Caco-2 (cell line): ENCODE data around the gene HSPA6. TPM values are rescaled to one million over a fixed set of nuclear protein-coding genes. Genes with fewer than 3 reads are reported as not detected.

Source experiments
- BruUV-seq: library from RNA; stranded (reverse); fragments of 400-500 nt; replicated peaks from 2 replicates; lab custom pipeline; 2021; lab: Mats Ljungman, UMichigan
- CTCF ChIA-PET: fragments of 300-600 bp; sonication (Branson Sonifier 250); formaldehyde crosslinking; loops from one replicate; lab custom pipeline; 2022; ENCODE audit warnings: antibody characterized with exemption; lab: Charles Lee
- POLR2A ChIA-PET: fragments of 300-600 bp; sonication (Branson Sonifier 250); formaldehyde crosslinking; loops from one replicate; lab custom pipeline; 2022; ENCODE audit warnings: antibody characterized with exemption; lab: Charles Lee
- DNase-seq, 2 experiments: peaks; one replicate each; pipeline versions ENCODE4 v3.0.0 to v3.0.0-alpha.2; 2020 to 2022
- H3K27me3 ChIP-seq: replicated peaks from 2 replicates; pipeline ENCODE4 v1.6.0; 2011; ENCODE audit warnings: low read length; ENCODE audit not compliant: control insufficient read depth, insufficient read depth
- H3K36me3 ChIP-seq: 2 replicates; pipeline ENCODE4 v1.5.1; 2011; ENCODE audit warnings: low read length; ENCODE audit not compliant: control insufficient read depth, insufficient read depth
- H3K4me1 ChIP-seq: fragments of 250-450 bp; sonication (Bioruptor Pico); 2 replicates; pipeline ENCODE4 v1.5.1; 2020; ENCODE audit warnings: mild to moderate bottlenecking
- H3K4me3 ChIP-seq: 2 replicates; pipeline ENCODE4 v1.5.1; 2011; ENCODE audit warnings: low read depth, mild to moderate bottlenecking, control low read depth, low read length
- H3K9me3 ChIP-seq: fragments of 250-450 bp; sonication (Bioruptor Pico); 2 replicates; pipeline ENCODE4 v1.5.1; 2020; ENCODE audit warnings: mild to moderate bottlenecking, moderate library complexity
- H3K27ac Mint-ChIP-seq: one replicate; pipeline ENCODE4 v1.8.0; 2022; ENCODE audit warnings: mixed read lengths; ENCODE audit not compliant: unreplicated experiment
- H3K27me3 Mint-ChIP-seq: one replicate; pipeline ENCODE4 v1.8.0; 2022; ENCODE audit warnings: mixed read lengths; ENCODE audit not compliant: insufficient read depth, unreplicated experiment
- H3K36me3 Mint-ChIP-seq: one replicate; pipeline ENCODE4 v1.8.0; 2022; ENCODE audit warnings: mild to moderate bottlenecking, mixed read lengths; ENCODE audit not compliant: insufficient read depth, unreplicated experiment
- H3K4me1 Mint-ChIP-seq: one replicate; pipeline ENCODE4 v1.8.0; 2022; ENCODE audit warnings: low read depth, mixed read lengths; ENCODE audit not compliant: unreplicated experiment
- H3K4me3 Mint-ChIP-seq: one replicate; pipeline ENCODE4 v1.8.0; 2022; ENCODE audit warnings: mild to moderate bottlenecking, moderate library complexity, mixed read lengths; ENCODE audit not compliant: unreplicated experiment
- H3K9me3 Mint-ChIP-seq: one replicate; pipeline ENCODE4 v1.8.0; 2022; ENCODE audit warnings: mixed read lengths; ENCODE audit not compliant: unreplicated experiment
- intact Hi-C: fragments of 100-400 bp; cut with micrococcal nuclease; formaldehyde crosslinking; loops from one replicate; pipeline ENCODE4 v1.10.0; 2022; ENCODE audit not compliant: unreplicated experiment
- total RNA-seq: library from RNA; stranded (reverse); gene quantifications from 2 replicates; pipeline ENCODE4 v1.2.3, GENCODE V29; 2022
- TF ChIP-seq, protein P1 (sequence below), 2 experiments: fragments of 200-600 bp in 1 of 2; IDR thresholded peaks; 1 replicate in 1 of 2; 2 replicates in 1 of 2; pipeline versions ENCODE4 v1.5.1 to v1.8.0; 2011 to 2022; ENCODE audit warnings: antibody characterized with exemption in 1 of 2, control low read depth in 1 of 2, inconsistent platforms in 1 of 2, low read depth in 1 of 2, low read length in 1 of 2, mild to moderate bottlenecking in 1 of 2, moderate library complexity in 1 of 2; ENCODE audit not compliant: insufficient read depth in 1 of 2, severe bottlenecking in 1 of 2, unreplicated experiment in 1 of 2

HSPA6 gene
- total RNA-seq, 1 experiment from 2014 or later, result 0.32 TPM

DNA sequence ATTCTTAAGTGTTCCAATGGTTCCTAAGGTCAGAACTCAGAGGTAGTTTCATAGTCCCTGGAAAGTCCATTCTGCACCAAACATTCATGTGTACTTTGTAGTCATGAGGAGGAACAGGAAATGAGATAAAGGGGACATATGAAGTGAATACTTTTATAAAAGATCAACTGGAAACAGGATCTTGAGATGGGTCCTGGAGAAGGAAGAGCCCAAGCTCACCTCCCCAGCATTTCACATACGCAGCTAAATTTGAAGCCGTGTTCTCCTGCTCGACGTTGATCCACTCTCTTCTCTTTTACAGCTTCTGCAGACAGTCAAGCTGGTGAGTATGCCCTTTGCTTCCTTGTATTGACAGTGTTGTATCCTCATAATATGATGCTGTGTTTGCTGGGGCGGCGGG is 18.7 kb upstream of the HSPA6 start:
- BruUV-seq, result no TSS peak
- Mint-ChIP-seq H3K4me3 (no peak overlapping the region), H3K27me3 (no peaks in the 10 kb centered on the region), H3K9me3 (no peaks in the 10 kb centered on the region), H3K4me1 (no peaks in the 10 kb centered on the region), H3K36me3 (no peaks in the 10 kb centered on the region), H3K27ac (no peak overlapping the region)
- ChIA-PET POLR2A (no interaction called here), CTCF (no interaction called here)
- no peak for DNase-seq
- no peaks in the 10 kb centered on the region for H3K4me1 ChIP-seq
- intact Hi-C loops, result no loop called here
- no peaks in the 10 kb centered on the region for H3K9me3 ChIP-seq
- no peaks in the 10 kb centered on the region for H3K27me3 ChIP-seq
- TF ChIP-seq, protein P1, sequence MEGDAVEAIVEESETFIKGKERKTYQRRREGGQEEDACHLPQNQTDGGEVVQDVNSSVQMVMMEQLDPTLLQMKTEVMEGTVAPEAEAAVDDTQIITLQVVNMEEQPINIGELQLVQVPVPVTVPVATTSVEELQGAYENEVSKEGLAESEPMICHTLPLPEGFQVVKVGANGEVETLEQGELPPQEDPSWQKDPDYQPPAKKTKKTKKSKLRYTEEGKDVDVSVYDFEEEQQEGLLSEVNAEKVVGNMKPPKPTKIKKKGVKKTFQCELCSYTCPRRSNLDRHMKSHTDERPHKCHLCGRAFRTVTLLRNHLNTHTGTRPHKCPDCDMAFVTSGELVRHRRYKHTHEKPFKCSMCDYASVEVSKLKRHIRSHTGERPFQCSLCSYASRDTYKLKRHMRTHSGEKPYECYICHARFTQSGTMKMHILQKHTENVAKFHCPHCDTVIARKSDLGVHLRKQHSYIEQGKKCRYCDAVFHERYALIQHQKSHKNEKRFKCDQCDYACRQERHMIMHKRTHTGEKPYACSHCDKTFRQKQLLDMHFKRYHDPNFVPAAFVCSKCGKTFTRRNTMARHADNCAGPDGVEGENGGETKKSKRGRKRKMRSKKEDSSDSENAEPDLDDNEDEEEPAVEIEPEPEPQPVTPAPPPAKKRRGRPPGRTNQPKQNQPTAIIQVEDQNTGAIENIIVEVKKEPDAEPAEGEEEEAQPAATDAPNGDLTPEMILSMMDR (IDR thresholded peaks at IDR 0.05; ENCODE audit: insufficient read depth in 1 of 2, low read depth in 1 of 2, low read length in 1 of 2, severe bottlenecking in 1 of 2, unreplicated experiment in 1 of 2), result no peak
- no peaks in the 10 kb centered on the region for H3K36me3 ChIP-seq
- no peak overlapping the region for H3K4me3 ChIP-seq

GRCh38 chr1:161506336-161507223 is 17.8 kb upstream of the HSPA6 start:
- no peaks in the 10 kb centered on the region for H3K4me1 ChIP-seq
- intact Hi-C loops, result no loop called here
- no peaks in the 10 kb centered on the region for H3K4me1 Mint-ChIP-seq
- no peak for DNase-seq
- H3K9me3 ChIP-seq, result no peaks in the 10 kb centered on the region
- H3K4me3 Mint-ChIP-seq, result no peak overlapping the region
- no TSS peak for BruUV-seq
- no peak overlapping the region for H3K4me3 ChIP-seq
- TF ChIP-seq, protein P1 (IDR thresholded peaks at IDR 0.05; ENCODE audit: insufficient read depth in 1 of 2, low read depth in 1 of 2, low read length in 1 of 2, severe bottlenecking in 1 of 2, unreplicated experiment in 1 of 2), result no peak
- no peaks in the 10 kb centered on the region for H3K27me3 ChIP-seq
- ChIA-PET CTCF (no interaction called here), POLR2A (no interaction called here)
- no peaks in the 10 kb centered on the region for H3K27me3 Mint-ChIP-seq
- no peaks in the 10 kb centered on the region for H3K36me3 Mint-ChIP-seq
- H3K9me3 Mint-ChIP-seq, result no peaks in the 10 kb centered on the region
- H3K36me3 ChIP-seq, result no peaks in the 10 kb centered on the region
- H3K27ac Mint-ChIP-seq, result no peak overlapping the region

DNA sequence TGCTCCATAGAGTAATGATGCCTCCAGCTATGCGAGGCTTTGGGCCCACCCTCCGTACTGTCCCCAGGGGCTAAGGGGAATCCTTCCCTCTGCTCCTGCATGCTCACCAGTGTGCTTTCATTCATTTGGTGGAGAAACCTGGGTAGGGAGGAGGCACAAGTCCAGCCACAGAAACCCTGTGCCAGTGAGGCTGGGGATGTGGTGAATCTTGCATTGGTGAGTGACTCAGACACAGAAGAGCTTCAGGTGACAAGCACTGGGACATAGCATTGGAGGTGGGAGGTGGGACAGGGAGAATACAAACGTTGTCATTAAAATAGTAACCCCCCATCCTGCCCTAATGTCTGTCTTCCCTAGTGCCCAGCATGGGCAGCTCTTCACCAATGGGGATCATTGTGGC is 13.9 kb upstream of the HSPA6 start:
- Mint-ChIP-seq H3K4me3 (no peak overlapping the region), H3K9me3 (no peaks in the 10 kb centered on the region), H3K4me1 (no peaks in the 10 kb centered on the region), H3K36me3 (no peaks in the 10 kb centered on the region), H3K27ac (no peak overlapping the region), H3K27me3 (no peaks in the 10 kb centered on the region)
- Histone ChIP-seq H3K4me3 (no peak overlapping the region), H3K36me3 (no peaks in the 10 kb centered on the region), H3K27me3 (no peaks in the 10 kb centered on the region), H3K4me1 (no peaks in the 10 kb centered on the region), H3K9me3 (no peaks in the 10 kb centered on the region)
- POLR2A ChIA-PET, result no interaction called here
- CTCF ChIA-PET, result no interaction called here
- TF ChIP-seq, protein P1 (IDR thresholded peaks at IDR 0.05; ENCODE audit: insufficient read depth in 1 of 2, low read depth in 1 of 2, low read length in 1 of 2, severe bottlenecking in 1 of 2, unreplicated experiment in 1 of 2), result no peak
- intact Hi-C loops, result loop anchor here (5.0 kb wide), 1 partner anchor 87 kb away; no protein-coding TSS in a partner anchor
- BruUV-seq, result no TSS peak
- no peak for DNase-seq
